Measurements from ENCODE around the gene MYH1. TPM values are rescaled to one million over a fixed set of nuclear protein-coding genes. Genes with fewer than 3 reads are reported as not detected.

Gene MYH1
- total and polyA plus RNA-seq, 8 donors, result 0.05 to 2.0 TPM; not detected in 6

DNA sequence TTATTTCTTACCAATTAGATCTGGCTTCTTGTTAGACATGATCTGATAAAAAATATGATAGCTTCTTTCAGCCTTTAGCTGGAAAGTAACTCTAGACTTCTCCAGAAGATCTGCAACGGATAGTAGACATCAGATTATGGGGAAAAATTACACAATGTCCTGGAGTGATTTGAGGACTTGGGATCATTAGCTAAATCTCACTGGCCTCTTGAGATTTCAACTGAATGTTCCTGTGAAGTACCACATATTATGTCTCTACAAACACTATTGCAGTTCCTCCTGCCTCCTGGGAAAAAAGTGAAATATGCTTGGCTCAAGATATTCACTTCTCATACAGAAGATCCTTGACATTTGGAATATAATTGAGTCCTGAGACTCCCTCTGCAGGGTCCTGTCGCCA, 5.5 kb downstream of the MYH1 start:
- no peak for DNase-seq
- H3K4me1 ChIP-seq, result peaks cover 0 to 9% (median 0%) of the 10 kb centered on the region in 4 donors
- H3K4me3 ChIP-seq, result no peak overlapping the region
- WGBS, 5 donors, result 41 to 73% (median 65%) methylated on average over 2 of the region's 2 CpGs
- H3K36me3 ChIP-seq, result no peaks in the 10 kb centered on the region
- no peaks in the 10 kb centered on the region for H3K27me3 ChIP-seq
- intact Hi-C loops (cut with DNase I; ENCODE audit: low total_unique reads), result no loop called here
- no peaks in the 10 kb centered on the region for H3K9me3 ChIP-seq
- no peak overlapping the region for H3K27ac ChIP-seq
- TF ChIP-seq EP300 (IDR thresholded peaks at IDR 0.05) (no peak), POLR2A (IDR thresholded peaks at IDR 0.05) (no peak), POLR2AphosphoS5 (IDR thresholded peaks at IDR 0.05) (no peak)
- TF ChIP-seq, protein P1, sequence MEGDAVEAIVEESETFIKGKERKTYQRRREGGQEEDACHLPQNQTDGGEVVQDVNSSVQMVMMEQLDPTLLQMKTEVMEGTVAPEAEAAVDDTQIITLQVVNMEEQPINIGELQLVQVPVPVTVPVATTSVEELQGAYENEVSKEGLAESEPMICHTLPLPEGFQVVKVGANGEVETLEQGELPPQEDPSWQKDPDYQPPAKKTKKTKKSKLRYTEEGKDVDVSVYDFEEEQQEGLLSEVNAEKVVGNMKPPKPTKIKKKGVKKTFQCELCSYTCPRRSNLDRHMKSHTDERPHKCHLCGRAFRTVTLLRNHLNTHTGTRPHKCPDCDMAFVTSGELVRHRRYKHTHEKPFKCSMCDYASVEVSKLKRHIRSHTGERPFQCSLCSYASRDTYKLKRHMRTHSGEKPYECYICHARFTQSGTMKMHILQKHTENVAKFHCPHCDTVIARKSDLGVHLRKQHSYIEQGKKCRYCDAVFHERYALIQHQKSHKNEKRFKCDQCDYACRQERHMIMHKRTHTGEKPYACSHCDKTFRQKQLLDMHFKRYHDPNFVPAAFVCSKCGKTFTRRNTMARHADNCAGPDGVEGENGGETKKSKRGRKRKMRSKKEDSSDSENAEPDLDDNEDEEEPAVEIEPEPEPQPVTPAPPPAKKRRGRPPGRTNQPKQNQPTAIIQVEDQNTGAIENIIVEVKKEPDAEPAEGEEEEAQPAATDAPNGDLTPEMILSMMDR (IDR thresholded peaks at IDR 0.05), result no peak

DNA sequence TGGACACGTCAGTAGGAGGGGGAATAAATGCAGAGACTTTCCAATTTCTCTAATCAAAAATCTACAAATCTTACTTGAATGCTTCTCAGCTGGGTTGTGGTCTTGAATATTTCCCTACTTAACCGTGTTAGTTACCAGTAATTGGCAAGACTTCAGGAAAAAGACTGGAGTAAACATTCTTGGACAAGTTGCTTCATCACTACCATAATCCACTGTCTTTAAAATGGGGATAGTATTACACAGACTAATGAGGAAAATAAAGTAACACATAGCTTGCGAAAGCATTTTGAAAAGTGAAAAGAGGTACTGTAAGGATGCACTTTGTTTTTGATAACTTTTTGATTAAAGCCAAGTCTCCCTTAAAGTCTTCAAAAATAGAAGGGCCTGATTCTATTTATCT, 18.4 kb downstream of the MYH1 start:
- no peaks in the 10 kb centered on the region for H3K4me1 ChIP-seq
- H3K4me3 ChIP-seq, result no peak overlapping the region
- 64 to 81% (median 68%) methylated on average over 3 of the region's 3 CpGs for WGBS, 5 donors
- no peak for TF ChIP-seq POLR2A (IDR thresholded peaks at IDR 0.05)
- no peak for TF ChIP-seq POLR2AphosphoS5 (IDR thresholded peaks at IDR 0.05)
- TF ChIP-seq, protein P1 (IDR thresholded peaks at IDR 0.05), result no peak
- no peak for TF ChIP-seq EP300 (IDR thresholded peaks at IDR 0.05)
- intact Hi-C loops (cut with DNase I; ENCODE audit: low total_unique reads), result no loop called here
- H3K27ac ChIP-seq, result no peak overlapping the region
- no peaks in the 10 kb centered on the region for H3K9me3 ChIP-seq
- H3K36me3 ChIP-seq, result no peaks in the 10 kb centered on the region
- DNase-seq, result no peak
- H3K27me3 ChIP-seq, result no peaks in the 10 kb centered on the region

DNA sequence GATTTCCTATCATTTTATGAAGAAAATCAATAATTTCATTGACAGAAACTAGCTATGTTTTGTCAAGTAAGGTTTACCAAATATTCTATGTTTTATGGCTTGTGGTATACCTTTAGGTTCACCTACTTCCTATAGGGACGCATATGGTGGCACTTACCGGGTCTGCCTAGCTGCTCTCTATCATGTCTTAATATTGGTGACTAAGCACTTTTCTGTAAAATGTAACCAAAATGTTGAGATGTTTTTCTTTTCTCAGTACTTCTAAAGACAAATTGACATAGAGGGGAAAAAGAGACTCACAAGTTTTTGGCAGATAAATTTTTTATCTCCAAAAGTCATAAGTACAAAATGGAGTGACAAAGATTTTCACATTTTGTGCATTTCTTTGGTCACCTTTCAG, 26.3 kb downstream of the MYH1 start:
- intact Hi-C loops (cut with DNase I; ENCODE audit: low total_unique reads), result no loop called here
- H3K27me3 ChIP-seq, result no peaks in the 10 kb centered on the region
- TF ChIP-seq EP300 (IDR thresholded peaks at IDR 0.05) (no peak), POLR2A (IDR thresholded peaks at IDR 0.05) (no peak), POLR2AphosphoS5 (IDR thresholded peaks at IDR 0.05) (no peak)
- TF ChIP-seq, protein P1 (IDR thresholded peaks at IDR 0.05), result no peak

DNA sequence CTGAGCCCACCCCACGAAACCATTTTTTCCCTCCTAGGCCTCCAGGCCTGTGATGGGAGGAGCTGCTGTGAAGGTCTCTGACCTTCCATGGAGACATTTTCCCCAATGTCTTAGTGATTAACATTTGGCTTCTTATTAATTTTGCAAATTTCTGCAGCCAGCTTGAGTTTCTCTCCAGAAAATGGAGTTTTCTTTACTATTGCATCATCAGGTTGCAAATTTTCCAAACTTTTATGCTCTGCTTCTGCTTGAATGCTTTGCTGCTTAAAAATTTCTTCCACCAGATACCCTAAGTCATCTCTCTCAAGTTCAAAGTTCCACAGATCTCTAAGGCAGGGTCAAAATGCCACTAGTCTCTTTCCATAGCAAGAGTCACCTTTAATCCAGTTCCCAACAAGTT, 36.1 kb downstream of the MYH1 start:
- 40 to 68% (median 50%) methylated on average over 1 of the region's 1 CpG for WGBS, 5 donors
- no peaks in the 10 kb centered on the region for H3K36me3 ChIP-seq
- H3K27me3 ChIP-seq, result no peaks in the 10 kb centered on the region
- DNase-seq, result no peak
- H3K9me3 ChIP-seq, result peaks cover 0 to 59% (median 21%) of the 10 kb centered on the region in 4 donors
- H3K27ac ChIP-seq, result no peak overlapping the region
- intact Hi-C loops (cut with DNase I; ENCODE audit: low total_unique reads), result no loop called here
- H3K4me1 ChIP-seq, result no peaks in the 10 kb centered on the region
- TF ChIP-seq, protein P1 (IDR thresholded peaks at IDR 0.05), result no peak
- TF ChIP-seq POLR2AphosphoS5 (IDR thresholded peaks at IDR 0.05) (no peak), EP300 (IDR thresholded peaks at IDR 0.05) (no peak), POLR2A (IDR thresholded peaks at IDR 0.05) (no peak)
- no peak overlapping the region for H3K4me3 ChIP-seq

More for the DNA sequence above, 26.3 kb downstream of the MYH1 start:
- peaks cover 0 to 42% (median 26%) of the 10 kb centered on the region in 4 donors for H3K9me3 ChIP-seq
- no peak overlapping the region for H3K27ac ChIP-seq
- DNase-seq, result no peak
- H3K4me3 ChIP-seq, result no peak overlapping the region
- no peaks in the 10 kb centered on the region for H3K4me1 ChIP-seq
- 91 to 96% (median 95%) methylated on average over 2 of the region's 2 CpGs for WGBS, 5 donors
- no peaks in the 10 kb centered on the region for H3K36me3 ChIP-seq
